GM19438 (cell line): Measurements from ENCODE around the gene CAMK2B.
"Not testable (repeated sequence)": the region's sequence is repeated elsewhere in the genome, so short reads cannot be mapped to it uniquely, and the experiment has no call there.

Source experiments
- ATAC-seq: cut with Tn5 transposase; IDR thresholded peaks from one replicate; pipeline ENCODE4 v1.9.1; 2021; ENCODE audit warnings: low read depth; ENCODE audit not compliant: unreplicated experiment

The CAMK2B gene

GRCh38 chr7:44200699-44201461 lies 124.5 kb downstream of the CAMK2B start, which contains the start of gene YKT6:
Gene YKT6, plus strand, starts transcription at chr7:44200978. Its CDS starts 158 bp downstream, at chr7:44201136.
- ATAC-seq: peak; percentile 99

- not testable (repeated sequence) for ATAC-seq
Observed at GRCh38 chr7:44200163-44200562, 125.2 kb downstream of the CAMK2B start.

GRCh38 chr7:44197474-44197873 lies 127.9 kb downstream of the CAMK2B start:
- no peak for ATAC-seq

GRCh38 chr7:44196450-44196872 lies 128.9 kb downstream of the CAMK2B start:
- ATAC-seq: peak; percentile 39

- no peak for ATAC-seq
Observed at GRCh38 chr7:44195889-44196288, 129.5 kb downstream of the CAMK2B start.

- no peak for ATAC-seq
Observed at GRCh38 chr7:44194562-44195145, 130.7 kb downstream of the CAMK2B start.

- no peak for ATAC-seq
Observed at GRCh38 chr7:44194069-44194468, 131.3 kb downstream of the CAMK2B start.

GRCh38 chr7:44193011-44193802 lies 132.2 kb downstream of the CAMK2B start:
- no peak for ATAC-seq

- no peak for ATAC-seq
Observed at GRCh38 chr7:44191171-44191570, 134.2 kb downstream of the CAMK2B start.

GRCh38 chr7:44189993-44190872 lies 135.2 kb downstream of the CAMK2B start:
- ATAC-seq: no peak

- ATAC-seq: no peak
Observed at GRCh38 chr7:44189286-44189992, 136.0 kb downstream of the CAMK2B start, which contains the start of gene GCK. Gene GCK, minus strand, starts transcription at chr7:44189439. Its CDS starts 486 bp downstream, at chr7:44188953.

- no peak for ATAC-seq
Observed at GRCh38 chr7:44188480-44189225, 136.7 kb downstream of the CAMK2B start.

- ATAC-seq: no peak
Observed at GRCh38 chr7:44187636-44188416, 137.6 kb downstream of the CAMK2B start.

- ATAC-seq: no peak
Observed at GRCh38 chr7:44186736-44187135, 138.7 kb downstream of the CAMK2B start.

GRCh38 chr7:44185729-44186128 lies 139.7 kb downstream of the CAMK2B start:
- no peak for ATAC-seq

- ATAC-seq: no peak
Observed at GRCh38 chr7:44184873-44185446, 140.4 kb downstream of the CAMK2B start.

GRCh38 chr7:44184206-44184872 lies 141.1 kb downstream of the CAMK2B start:
- no peak for ATAC-seq
